ENCODE data around the gene CHN2.

Gene CHN2

DNA sequence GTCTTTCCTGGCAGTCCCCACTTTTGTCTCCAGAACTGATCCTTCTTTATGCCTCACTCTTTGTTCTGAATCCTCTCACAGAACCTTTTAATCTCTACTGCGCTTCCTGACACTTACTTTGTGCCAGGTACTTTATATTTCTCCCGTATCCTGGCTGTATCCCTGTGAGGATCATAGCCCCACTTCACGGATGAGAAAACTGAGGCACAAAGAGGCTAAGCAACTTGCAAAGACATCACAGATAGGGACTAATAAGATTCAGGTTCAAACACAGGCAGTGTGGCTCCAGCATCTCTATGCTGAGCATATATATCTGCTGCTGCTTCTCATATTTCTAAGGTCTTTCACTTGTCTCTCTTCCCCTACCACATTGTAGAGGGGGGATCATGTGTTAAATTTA lies 116.7 kb downstream of the CHN2 start:
- DNase-seq (ENCODE audit: low spot score), result no peak

DNA sequence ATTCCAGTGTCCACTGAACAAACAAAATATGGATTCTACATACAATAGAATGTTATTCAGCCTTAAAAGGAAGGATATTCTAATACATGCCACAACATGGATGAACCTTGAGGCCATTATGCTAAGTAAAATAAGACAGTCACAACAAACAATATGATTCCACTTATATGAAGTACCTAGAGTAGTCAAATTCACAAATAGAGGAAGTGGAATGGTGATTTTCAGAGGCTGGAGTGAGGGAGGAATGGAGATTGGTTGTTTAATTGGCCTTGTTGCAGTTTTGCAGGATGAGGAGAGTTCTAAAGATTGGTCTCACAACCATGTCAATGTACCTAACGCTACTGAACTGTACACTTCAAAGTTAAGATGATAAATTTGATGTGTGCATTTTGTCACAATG lies 119.6 kb downstream of the CHN2 start:
- DNase-seq (ENCODE audit: low spot score), result no peak

DNA sequence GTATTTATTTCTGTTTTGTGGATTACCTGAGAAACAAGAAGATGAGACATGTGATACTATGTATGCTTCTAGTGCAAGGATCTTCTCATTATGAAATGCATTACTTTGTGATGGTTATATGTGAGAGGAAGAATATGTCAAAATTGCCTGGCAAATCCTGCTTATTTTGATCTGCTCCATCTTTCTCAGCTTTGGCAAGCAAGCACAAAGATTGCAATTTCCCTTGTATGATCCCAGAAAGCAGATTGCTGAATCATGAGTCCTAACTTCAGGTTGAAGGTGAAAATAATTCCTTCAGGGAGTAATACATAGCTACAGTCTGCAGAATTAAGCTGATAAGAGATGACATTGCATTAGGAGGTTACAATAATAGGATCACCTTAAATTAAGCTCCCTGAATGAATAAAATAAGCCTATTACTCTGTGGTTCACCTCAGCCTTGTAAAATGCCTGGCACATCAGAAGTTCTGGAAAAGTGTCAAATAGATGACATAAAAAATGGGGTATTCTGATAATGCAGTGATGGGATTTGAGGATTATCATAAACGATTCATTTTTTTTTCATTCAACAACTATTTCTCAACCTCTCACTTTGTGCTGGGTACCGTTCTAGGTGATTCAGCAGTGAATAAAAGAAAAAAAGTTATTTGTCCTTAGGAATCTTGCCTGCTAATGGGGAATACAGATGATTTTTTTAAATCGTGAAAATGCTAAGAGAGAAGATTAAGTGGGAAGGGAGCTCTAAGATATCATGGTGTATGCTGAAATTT lies 120.7 kb downstream of the CHN2 start:
- no peak for DNase-seq (ENCODE audit: low spot score)

DNA sequence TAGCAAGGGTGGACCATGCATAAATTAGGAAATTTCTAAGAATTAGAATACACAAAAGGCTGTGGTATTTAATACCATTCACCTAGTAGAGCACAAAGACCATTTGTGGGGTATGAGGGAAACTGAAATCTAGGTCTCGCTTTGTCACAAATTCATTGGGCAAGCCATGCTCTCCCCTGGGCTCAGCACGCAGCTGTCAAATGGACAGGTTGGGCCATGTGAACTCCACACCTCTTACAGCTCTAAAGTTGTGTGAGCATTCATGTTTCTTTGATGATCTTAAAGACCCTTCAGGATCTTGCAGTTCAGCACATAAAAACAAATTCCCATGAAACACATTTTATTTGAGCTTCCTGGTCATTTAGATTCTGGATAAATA lies 121.3 kb downstream of the CHN2 start:
- DNase-seq (ENCODE audit: low spot score), result no peak

DNA sequence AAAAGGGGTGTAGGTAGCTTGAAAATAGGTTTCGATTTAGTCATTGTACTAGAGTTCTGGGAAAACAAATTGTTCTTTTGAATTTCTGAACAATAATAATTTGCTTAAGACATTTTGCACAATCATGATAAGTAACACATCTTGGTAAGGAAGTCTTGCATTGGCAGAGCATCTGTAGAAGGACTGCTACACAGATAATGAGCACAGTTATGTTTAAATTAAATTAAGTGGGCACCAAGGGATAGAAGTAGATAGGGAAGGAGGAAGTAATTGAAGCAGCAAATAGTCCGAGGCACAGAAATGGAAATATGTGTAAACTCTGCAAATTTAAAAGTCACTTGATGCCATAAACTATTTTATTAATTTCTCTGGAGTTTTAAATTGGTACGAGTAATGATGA lies 122.4 kb downstream of the CHN2 start:
- no peak for DNase-seq (ENCODE audit: low spot score)

DNA sequence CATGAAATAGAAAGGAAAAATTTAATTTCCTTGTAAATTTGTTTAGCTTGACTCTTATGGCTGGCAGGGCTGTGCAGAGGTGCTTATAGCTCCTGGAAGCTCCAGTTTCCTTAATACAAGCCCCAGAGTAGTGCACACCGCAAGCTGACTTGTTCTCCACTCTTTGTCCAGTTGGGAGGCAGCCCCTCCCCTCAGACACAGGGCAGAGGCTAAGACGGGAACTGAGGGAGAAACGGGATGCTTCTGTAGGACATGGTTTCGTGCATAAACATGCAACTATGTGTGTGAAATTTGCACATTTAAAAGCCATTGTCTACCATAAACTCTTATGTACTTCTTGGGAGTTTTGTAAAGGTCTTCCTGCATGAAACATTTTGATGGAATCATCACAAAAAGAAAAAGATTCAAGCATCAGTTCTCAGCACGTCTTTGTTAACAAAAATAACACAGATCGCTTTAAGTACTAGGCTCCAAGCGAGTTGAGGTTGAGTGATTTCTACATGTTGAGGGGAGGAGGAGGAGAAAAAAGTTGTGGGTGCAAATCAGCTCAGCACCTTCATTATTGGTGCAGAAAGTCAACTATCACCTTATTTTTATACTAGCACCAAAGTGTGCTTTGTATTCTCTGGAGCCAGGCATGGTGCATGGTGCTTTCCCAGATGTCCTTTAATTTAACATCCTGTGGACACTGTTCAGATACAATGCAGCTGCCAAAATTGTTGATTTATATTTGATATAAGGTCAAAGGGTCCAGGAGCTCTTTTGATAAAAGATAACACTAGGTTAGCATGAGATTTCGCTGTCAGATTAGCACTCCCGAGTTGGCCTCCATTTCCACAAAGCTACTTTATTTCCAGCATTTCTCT lies 124.5 kb downstream of the CHN2 start:
- no peak for DNase-seq (ENCODE audit: low spot score)

DNA sequence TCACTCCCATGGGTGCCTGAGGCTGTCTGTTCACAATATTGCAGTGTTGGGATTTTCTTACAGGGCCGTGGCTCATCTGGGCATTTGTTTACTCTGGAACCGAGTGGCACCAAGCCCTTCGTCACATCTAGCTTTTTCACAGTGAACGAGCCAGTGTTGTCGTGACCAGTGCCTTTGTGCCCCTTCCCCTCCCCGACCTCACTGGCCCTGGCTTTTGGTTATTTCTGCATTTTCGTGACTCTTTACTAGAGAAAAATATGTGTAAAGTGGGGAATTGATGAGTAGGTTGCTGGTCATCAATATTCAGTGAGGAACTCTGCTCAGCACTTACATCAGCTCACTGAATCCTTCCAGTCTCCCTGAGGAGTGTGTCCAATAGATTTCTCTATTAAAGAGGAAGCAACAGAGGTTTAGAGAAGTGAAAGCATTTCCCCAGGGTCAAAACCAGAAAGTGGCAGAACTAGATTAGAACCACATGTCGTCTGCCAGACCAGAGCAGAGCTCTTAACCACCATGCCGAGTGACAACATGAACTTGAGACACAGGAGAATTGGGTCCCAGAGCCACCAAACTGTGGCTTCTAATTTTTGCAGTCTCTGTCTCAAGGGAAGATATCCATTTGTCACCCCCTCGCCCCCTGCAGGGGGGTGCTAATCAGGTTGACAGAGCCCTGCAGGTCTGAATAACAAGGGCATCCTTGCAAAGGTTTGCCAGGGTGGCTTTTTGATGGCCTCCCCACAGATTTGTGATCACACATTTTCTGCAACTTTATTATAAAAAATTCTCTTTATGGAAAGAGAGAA lies 125.3 kb downstream of the CHN2 start:
- DNase-seq (ENCODE audit: low spot score), result no peak

DNA sequence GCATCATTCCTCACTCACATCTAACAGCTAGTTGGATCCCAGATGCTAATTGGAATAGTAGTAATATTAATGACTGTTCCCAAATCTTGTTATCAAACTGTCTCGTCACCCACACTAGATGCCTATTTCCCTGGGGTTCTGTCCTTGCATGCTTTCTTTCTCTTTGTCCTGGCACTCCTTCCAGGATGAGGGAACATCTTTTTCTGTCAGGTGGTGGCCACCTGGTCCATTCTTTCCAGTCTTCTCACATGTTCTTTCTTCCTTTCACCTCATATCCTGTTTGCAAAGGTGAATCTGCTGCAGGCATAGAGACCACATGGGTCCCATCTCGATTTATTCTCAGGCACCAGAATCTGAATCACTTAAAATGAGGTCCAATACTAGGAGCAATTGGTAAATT lies 126.0 kb downstream of the CHN2 start:
- no peak for DNase-seq (ENCODE audit: low spot score)

DNA sequence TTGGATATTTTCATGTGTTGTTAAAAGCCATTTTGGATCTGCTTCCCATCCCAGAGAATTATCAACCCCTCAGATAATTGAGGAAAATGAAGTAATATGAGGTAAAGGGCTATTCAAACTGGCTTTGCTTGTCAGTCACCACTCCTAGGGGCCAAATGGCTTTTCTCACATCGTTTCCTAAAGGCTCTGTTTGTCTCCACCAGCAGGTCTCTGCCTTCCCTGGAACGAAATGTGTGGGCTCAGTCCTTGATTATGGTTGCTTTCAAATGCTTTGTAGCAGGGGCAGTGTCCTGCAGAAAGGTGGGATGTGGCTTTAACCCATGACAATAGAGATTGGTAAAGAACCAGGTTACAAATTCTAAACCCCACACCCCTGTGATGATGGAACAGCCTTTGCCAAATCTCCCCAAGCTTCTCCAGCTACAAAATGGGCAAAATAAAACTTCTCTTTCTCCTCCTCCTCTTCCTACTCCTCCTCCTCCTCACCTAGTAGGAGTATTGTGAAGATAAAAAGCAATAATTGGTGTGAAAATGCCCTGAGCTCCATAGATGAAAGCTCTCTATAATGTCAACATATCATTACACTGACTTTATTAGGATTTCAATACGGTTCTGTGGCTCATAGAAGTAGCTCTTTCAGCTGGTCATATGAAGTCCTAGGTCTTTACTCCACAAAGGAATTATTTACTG lies 127.6 kb downstream of the CHN2 start:
- no peak for DNase-seq (ENCODE audit: low spot score)

DNA sequence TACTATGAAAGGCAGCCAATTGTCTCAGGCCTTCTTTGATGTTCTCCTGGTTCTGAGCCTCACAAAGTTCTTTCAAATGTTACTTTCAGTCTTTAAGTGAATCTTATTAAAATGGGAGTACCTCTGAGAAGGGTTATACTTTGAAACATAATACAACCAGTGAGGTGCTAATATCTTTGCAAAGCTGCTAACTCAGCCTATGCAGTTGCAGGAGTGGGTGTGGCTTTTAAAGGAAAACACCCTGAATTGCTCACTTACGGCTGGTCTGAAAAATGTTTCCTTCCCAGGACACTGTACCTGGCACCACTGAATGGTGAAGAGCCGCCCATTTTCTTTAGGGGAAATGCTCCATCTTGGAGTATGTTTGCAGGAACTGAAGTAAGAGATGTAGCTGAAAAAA lies 130.9 kb downstream of the CHN2 start:
- DNase-seq (ENCODE audit: low spot score), result no peak

DNA sequence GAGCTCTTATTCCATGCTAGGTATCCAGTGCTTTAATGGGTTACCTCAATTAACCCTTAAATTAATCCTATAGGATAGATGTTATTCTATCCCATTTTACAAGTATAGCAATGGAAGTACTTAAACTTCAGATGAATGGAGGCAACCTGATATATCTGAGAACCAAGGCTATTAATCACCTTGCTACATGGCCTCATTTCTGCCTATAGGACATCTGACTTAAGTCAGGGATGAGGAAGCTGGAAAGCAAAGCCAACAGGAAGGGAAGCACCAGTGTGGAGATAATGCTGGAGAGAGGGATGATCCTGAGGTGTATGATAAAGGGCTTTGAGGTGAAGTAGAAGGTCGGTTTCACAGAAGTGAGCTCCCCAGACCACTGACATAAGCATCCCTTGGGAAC lies 132.3 kb downstream of the CHN2 start:
- no peak for DNase-seq (ENCODE audit: low spot score)

DNA sequence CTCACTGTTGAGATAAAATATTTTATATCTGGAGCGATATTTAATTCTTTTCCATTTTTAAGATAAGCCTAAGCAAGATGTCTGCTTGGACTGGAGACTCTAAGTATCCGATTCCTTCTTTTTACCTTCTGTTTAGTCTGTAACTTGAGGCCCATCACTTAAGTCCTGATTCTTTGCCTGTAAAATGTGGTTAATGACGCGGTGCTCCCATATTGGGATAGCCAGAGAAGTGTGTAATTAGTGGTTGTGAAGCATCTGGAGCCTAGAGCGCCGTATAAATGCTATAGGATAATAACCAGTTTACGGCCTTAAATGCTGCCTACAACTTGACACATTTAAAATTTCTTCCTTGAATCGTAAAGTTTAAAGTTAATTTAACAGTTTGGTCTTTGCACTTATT lies 132.9 kb downstream of the CHN2 start:
- no peak for DNase-seq (ENCODE audit: low spot score)

DNA sequence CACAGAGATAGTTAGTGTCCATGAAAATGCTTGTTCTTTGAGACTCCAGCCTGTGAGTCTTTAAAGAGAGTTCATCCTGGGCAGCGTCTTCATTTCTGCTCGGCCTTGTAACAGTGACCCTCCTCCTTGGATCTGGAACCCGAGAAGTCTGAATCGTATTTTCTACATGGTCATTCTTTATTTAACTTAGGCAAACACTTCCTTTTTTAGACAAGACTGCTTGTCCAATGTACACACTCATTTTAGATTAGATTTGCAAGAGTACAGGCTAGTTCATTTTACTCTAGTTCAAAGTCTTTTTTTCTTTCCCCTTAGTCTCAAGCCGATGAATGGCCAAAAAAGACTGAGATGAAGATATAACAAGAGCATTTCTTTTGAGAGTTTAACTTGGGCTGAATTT lies 133.5 kb downstream of the CHN2 start:
- DNase-seq (ENCODE audit: low spot score), result no peak

DNA sequence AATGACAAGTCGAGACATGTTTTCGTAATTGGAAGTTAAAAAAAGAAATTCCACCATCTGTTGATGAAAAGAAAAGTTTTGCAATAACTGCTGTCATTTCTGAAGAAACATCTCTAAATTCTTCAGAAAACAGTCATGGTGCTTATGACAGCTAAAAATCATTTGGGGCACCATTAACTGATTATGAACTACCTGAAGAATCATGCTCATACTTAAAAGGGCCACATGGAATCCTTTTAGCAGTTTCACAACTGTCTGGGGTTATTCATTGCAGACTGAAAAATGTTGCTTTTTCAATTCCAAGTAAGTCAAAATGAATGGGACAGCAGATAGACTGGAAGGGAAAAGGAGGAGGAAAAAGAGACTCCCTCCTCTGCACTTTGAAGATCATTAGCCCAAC lies 134.2 kb downstream of the CHN2 start:
- no peak for DNase-seq (ENCODE audit: low spot score)

DNA sequence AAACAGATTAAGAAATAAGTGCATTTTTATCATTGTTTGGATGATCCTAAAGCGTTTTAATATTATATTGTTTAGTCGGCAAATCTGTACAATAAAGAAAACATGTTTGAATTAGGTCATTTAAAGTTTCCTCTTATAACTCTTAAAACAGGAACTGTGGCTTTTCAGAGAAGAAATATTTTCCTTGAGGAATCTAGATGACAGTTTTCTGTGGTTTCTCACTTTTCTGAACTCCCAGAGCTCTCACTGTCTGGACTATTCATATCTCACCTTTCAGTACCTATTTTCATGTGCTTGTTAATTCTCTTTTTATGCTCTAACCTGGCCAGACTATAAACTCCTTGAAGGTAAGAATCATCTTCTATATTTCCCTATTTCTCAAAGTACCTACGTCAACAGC lies 135.1 kb downstream of the CHN2 start:
- no peak for DNase-seq (ENCODE audit: low spot score)

DNA sequence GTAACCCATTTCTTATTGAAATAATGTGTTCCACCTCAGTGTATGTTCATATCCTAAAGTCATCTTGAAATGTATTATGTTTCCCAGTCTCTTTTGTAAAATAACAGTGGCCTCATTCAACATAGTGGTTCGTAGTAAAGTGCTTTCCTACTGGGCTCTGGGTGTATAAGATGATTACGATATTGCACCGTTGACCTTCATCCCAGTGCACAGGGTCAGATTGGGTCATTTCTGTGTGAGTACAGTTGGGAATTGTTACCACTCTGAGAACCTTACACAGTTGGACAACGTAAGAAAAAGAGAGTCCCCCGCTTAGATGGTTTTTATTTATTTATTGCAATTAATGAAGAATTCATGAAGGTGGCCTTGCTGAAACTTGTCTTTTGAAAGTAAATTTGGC lies 135.6 kb downstream of the CHN2 start:
- DNase-seq (ENCODE audit: low spot score), result no peak

DNA sequence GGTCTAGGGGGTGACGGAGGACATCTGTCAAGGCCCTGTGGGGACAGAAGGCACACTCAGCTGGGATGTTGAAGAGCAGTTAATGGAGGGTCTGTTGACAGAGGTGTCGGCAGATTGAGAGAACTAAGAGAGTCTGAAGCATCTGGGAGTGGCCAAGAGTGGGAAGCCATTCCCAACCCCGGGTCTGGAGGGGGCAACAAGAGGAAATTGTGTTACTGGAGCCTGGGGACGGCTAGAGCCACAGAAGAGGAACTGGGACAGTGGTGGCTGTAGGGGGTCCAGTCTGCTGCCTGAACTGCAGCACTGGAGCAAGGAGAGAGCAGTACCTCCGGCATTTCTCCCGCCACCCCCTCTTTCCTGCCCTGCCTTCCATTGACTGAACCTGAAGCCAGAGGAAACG lies 136.6 kb downstream of the CHN2 start:
- DNase-seq (ENCODE audit: low spot score), result no peak

DNA sequence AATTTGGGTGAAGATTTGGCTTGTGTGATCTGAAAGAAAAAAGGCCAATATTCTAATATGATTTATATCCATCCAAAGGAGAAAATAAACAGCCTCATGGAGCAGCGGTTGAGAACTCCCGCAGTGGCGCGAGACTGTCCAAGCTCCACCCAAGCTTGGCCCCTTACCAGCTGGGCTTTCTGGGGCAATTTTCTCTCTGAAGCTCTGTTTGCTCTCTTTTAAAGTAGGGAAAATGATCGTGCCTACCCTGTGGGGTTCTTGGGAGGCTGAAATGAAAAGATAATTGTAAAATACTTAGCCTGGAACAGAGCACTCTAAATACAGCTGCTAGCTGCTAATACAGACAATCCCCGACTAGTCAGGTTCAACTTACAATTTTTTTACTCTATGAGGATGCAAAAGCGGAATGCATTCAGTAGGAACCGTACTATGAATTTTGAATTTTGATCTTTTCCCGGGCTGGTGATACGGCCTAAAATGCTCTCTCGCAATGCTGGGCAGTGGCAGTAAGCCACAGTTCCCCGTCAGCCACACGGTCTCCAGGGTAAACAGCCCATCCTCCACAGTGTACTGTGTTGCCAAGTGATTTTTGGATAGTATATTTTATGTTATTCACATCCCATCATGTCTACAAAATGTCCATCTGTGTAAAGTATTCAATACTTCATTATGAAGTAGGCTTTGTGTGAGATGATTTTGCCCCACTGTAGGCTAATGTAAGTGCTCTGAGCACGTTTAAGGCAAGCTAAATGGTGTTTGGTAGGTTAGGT lies 137.7 kb downstream of the CHN2 start:
- no peak for DNase-seq (ENCODE audit: low spot score)

DNA sequence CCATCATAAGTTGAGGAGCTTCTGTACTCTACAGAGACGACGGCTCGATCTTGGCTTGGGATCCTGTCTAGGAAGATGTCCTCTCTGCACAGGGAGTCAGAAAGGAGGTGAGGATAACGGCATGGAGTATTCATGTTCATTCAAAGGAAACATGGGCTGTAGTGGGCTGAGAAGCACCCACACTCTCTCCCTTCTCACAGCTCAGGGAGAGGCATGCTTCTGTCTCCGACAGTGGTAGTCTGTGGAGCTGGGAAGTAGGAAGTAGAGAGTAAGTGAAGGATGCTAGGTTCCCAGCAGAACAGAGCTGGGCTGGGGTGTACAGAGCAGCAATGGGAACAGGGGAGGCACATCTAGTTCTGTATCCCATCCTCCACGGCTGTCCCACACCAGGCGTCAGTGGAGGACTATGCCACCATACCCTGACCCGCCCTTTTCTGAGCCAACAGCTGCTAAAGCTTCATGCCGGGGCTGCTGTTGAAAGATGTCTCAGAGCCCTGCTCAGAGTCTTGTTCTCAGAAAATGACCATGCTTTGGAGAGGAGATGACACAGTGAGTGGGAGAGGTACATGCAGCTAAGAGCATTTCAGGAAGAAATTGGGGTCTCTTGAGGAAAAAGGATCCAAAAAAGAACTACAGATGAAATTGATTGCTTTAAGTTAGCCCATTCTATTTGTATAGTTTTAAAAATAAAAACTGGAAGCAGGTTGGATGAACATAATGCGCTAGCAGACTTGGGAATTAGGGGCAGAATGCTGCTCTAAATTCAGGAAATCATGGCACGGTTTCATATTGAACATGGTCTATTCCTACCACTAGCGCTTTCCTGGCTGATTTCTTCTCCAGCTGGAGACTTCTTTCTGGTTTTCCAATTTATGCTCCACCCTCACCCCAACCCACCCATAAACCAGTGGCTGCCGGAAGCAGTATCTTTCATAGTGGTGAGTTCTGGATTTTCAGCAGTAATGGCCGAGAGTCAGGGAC lies 138.6 kb downstream of the CHN2 start:
- DNase-seq (ENCODE audit: low spot score), result no peak
